VCaP (cell line): ENCODE measurements around the gene SPACA1.

ENCODE experiments used
- H3K27ac ChIP-seq: fragments of 450-650 bp; 2 replicates; pipeline ENCODE4 v1.5.1; 2017
- CTCF ChIP-seq: fragments of 450-650 bp; conservative IDR thresholded peaks from 2 replicates; pipeline ENCODE4 v1.5.1; 2017; ENCODE audit warnings: mild to moderate bottlenecking, moderate library complexity

SPACA1 gene

GRCh38 chr6:88089708-88090107, 42.1 kb downstream of the SPACA1 start:
- no peak for TF ChIP-seq CTCF

GRCh38 chr6:88105741-88106340, 58.2 kb downstream of the SPACA1 start:
- no peak for TF ChIP-seq CTCF
- H3K27ac ChIP-seq, result no peak overlapping the region

More at GRCh38 chr6:88089708-88090107, 42.1 kb downstream of the SPACA1 start:
- no peak overlapping the region for H3K27ac ChIP-seq

GRCh38 chr6:88107241-88107640, 59.6 kb downstream of the SPACA1 start:
- H3K27ac ChIP-seq, result no peak overlapping the region
- TF ChIP-seq CTCF, result no peak

GRCh38 chr6:88111991-88112390, 64.3 kb downstream of the SPACA1 start:
- TF ChIP-seq CTCF, result no peak

GRCh38 chr6:88114838-88115237, 67.2 kb downstream of the SPACA1 start:
- no peak for TF ChIP-seq CTCF
- no peak overlapping the region for H3K27ac ChIP-seq

More at GRCh38 chr6:88111991-88112390, 64.3 kb downstream of the SPACA1 start:
- no peak overlapping the region for H3K27ac ChIP-seq

GRCh38 chr6:88115307-88115706, 67.7 kb downstream of the SPACA1 start:
- no peak overlapping the region for H3K27ac ChIP-seq
- no peak for TF ChIP-seq CTCF

- TF ChIP-seq CTCF, result no peak
- H3K27ac ChIP-seq, result no peak overlapping the region
Observed at GRCh38 chr6:88116276-88116675, 68.6 kb downstream of the SPACA1 start.
